Transverse colon (tissue), 4 donors: ENCODE measurements around the gene BCL11A. TPM values are rescaled to one million over a fixed set of nuclear protein-coding genes. Genes with fewer than 3 reads are reported as not detected.

ENCODE experiments used
- DNase-seq: peaks from one replicate; pipeline ENCODE4 v3.0.0-alpha.2; 2019
- H3K27ac ChIP-seq, 4 donors: fragments of 200-600 bp; sonication (generic); 2 replicates each; pipeline ENCODE4 v1.5.1; 2016 to 2018; ENCODE audit warnings: inconsistent platforms in 4 of 4
- H3K27me3 ChIP-seq: fragments of 200-600 bp; sonication (generic); 2 replicates; pipeline ENCODE4 v1.5.1; 2017; ENCODE audit warnings: inconsistent platforms
- H3K36me3 ChIP-seq, 4 donors: fragments of 200-600 bp; sonication (generic); 2 replicates each; pipeline ENCODE4 v1.5.1; 2017 to 2019; ENCODE audit warnings: inconsistent platforms in 4 of 4
- H3K4me1 ChIP-seq, 4 donors: fragments of 200-600 bp; sonication (generic); 2 replicates each; pipeline ENCODE4 v1.5.1; 2017 to 2020; ENCODE audit warnings: inconsistent platforms in 4 of 4
- H3K4me3 ChIP-seq, 4 donors: fragments of 200-600 bp; sonication (generic); 1 replicate in 1 of 4; 2 replicates in 3 of 4; pipeline versions ENCODE4 v1.5.1 to v1.6.1; 2017 to 2019; ENCODE audit warnings: inconsistent platforms in 4 of 4
- H3K9me3 ChIP-seq, 2 donors: fragments of 200-600 bp; sonication (generic); 2 replicates each; pipeline ENCODE4 v1.5.1; 2017 to 2019; ENCODE audit warnings: inconsistent platforms in 2 of 2
- CTCF ChIP-seq, 5 experiments: fragments of 200-600 bp in 3 of 5; fragments of 450-650 bp in 2 of 5; sonication (generic) in 3 of 5; IDR thresholded peaks; 1 replicate in 2 of 5; 2 replicates in 3 of 5; pipeline ENCODE4 v1.5.1; 2016 to 2017; ENCODE audit warnings: antibody characterized with exemption in 5 of 5, inconsistent platforms in 3 of 5, mild to moderate bottlenecking in 2 of 5, moderate library complexity in 1 of 5
- EP300 ChIP-seq: sonication (generic); formaldehyde crosslinking; IDR thresholded peaks from one replicate; pipeline ENCODE4 v1.6.1; 2017; ENCODE audit warnings: antibody characterized with exemption, low read depth
- POLR2A ChIP-seq: fragments of 450-650 bp; IDR thresholded peaks from one replicate; pipeline ENCODE4 v1.6.1; 2016; ENCODE audit warnings: antibody characterized with exemption, mild to moderate bottlenecking, moderate library complexity
- POLR2AphosphoS5 ChIP-seq, 3 donors: sonication (generic); formaldehyde crosslinking; IDR thresholded peaks; one replicate each; pipeline ENCODE4 v1.6.1; 2016; ENCODE audit warnings: antibody characterized with exemption in 3 of 3
- WGBS, 2 donors: methylation state at CpG; one replicate each; pipeline ENCODE4 v1.1.5; 2018; ENCODE audit warnings: low coverage in 1 of 2; 5-methylcytosine and 5-hydroxymethylcytosine counted together
- in situ Hi-C, 4 donors: fragments of 200-750 bp; cut with MboI; loops; one replicate each; pipeline versions ENCODE4 v1.15.0 to v1.15.1; 2017; ENCODE audit warnings: low sequenced_read_pairs in 3 of 4, low pct_ligation_motif_present in 1 of 4, low pct_unique_long_range_greater_than_20kb in 1 of 4
- intact Hi-C: fragments of 100-400 bp; cut with DNase I; formaldehyde crosslinking; loops from one replicate; pipeline ENCODE4 v1.15.1; 2023; ENCODE audit warnings: low total_unique reads
- total RNA-seq, 4 donors: library from RNA; depleted of rRNA; stranded (reverse); fragments of >200 nt; gene quantifications; one replicate each; pipeline ENCODE4 v1.1.0, GENCODE V29; 2016

The BCL11A gene
- total RNA-seq, 4 donors from 2014 or later = 11.3 to 38.1 (median 19.9) TPM

GRCh38 chr2:60406192-60406591, 147.3 kb downstream of the BCL11A start:
- H3K4me1 ChIP-seq = no peaks in the 10 kb centered on the region
- intact Hi-C loops (no loop called here), in situ Hi-C loops (no loop called here)
- no peaks in the 10 kb centered on the region for H3K36me3 ChIP-seq
- 90% methylated on average over 7 of the region's 7 CpGs; no CpG with 5 or more reads in 1 of the 2 donors for WGBS, 2 donors
- H3K27ac ChIP-seq = no peak overlapping the region
- H3K9me3 ChIP-seq = no peaks in the 10 kb centered on the region
- no peak overlapping the region for H3K4me3 ChIP-seq
- no peaks in the 10 kb centered on the region for H3K27me3 ChIP-seq
- no peak for DNase-seq
- TF ChIP-seq EP300 (no peak), CTCF (IDR thresholded peaks at IDR 0.05) (no peak), POLR2AphosphoS5 (IDR thresholded peaks at IDR 0.05) (no peak), POLR2A (no peak)

DNA sequence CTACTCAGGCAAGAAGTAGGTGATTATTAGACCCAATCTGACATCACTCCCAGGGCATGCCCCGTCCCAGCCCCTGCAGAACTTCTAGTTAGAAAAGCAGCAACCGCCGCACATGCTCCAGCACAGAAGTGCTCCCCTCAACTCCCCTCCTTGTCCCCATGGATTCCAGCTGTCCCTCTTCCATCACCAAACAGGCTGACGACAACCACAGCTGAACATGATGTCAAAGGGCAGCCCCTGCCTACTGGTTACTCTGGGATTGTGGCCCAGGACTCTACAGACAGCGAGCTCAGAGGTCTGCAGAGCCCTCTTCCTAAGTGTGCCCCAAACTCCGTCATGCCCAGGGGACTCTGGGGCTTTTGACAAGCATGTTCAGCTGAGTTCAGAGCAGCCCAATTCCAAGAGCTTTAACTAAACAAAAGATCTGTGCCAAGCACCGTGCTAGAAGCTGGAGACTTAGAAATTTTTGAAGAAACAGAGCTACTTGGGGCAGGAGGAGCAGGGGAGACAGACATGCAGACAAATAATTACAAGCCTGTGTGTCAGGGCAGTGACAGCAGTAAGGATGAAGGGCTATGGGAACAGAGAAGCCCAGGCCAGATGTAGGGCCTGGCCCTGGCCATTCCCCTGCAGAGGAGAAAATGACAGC, 148.1 kb downstream of the BCL11A start:
- in situ Hi-C loops = no loop called here
- intact Hi-C loops = no loop called here
- no peaks in the 10 kb centered on the region for H3K4me1 ChIP-seq
- H3K27ac ChIP-seq = no peak overlapping the region
- WGBS, 2 donors = 80 to 86% methylated on average over 3 to 7 of the region's 7 CpGs
- H3K9me3 ChIP-seq = no peaks in the 10 kb centered on the region
- no peak for TF ChIP-seq EP300
- no peak for TF ChIP-seq CTCF (IDR thresholded peaks at IDR 0.05)
- TF ChIP-seq POLR2A = no peak
- TF ChIP-seq POLR2AphosphoS5 (IDR thresholded peaks at IDR 0.05) = no peak
- no peaks in the 10 kb centered on the region for H3K36me3 ChIP-seq
- DNase-seq = no peak
- no peak overlapping the region for H3K4me3 ChIP-seq
- H3K27me3 ChIP-seq = no peaks in the 10 kb centered on the region

Other genes with a start within 250 kb of the BCL11A start
- 10 to 100 TPM in 3 of 4 donors, 1 to 10 TPM in 1; 6.0 to 16.5 (median 12.2) TPM for gene PAPOLG, start 202.6 kb upstream of the BCL11A start, total RNA-seq